NCI-H526 (cell line): ENCODE data around the gene PGC.

Experiments
- DNase-seq, 2 experiments: peaks; one replicate each; lab custom pipeline; 2025; lab: John Stamatoyannopoulos, UW

Gene PGC

GRCh38 chr6:41746107-41746506, 1.1 kb downstream of the PGC start:
- DNase-seq = no peak

GRCh38 chr6:41744236-41744787, 2.9 kb downstream of the PGC start:
- DNase-seq = no peak

GRCh38 chr6:41743406-41744235, 3.6 kb downstream of the PGC start:
- DNase-seq = no peak

GRCh38 chr6:41741625-41742490, 5.3 kb downstream of the PGC start:
- DNase-seq = peak in 1 of 2 experiments; percentile 37

- no peak for DNase-seq
Observed at GRCh38 chr6:41740366-41741162, 6.6 kb downstream of the PGC start.

- DNase-seq = no peak
Observed at GRCh38 chr6:41739041-41739440, 8.2 kb downstream of the PGC start.

GRCh38 chr6:41737591-41738130, 9.5 kb downstream of the PGC start:
- DNase-seq = no peak

- no peak for DNase-seq
Observed at GRCh38 chr6:41736800-41737555, 10.2 kb downstream of the PGC start.

- DNase-seq = no peak
Observed at GRCh38 chr6:41736186-41736733, 10.9 kb downstream of the PGC start.

- peak; percentile 76 to 94 for DNase-seq
Observed at GRCh38 chr6:41735427-41736185, 11.6 kb downstream of the PGC start, which contains the start of gene TFEB. Gene TFEB, minus strand, starts transcription at chr6:41735608. Its CDS starts 44,395 bp downstream, at chr6:41691213.

- peak; percentile 9 to 64 for DNase-seq
Observed at GRCh38 chr6:41734666-41735426, 12.4 kb downstream of the PGC start.

- peak; percentile 34 to 87 for DNase-seq
Observed at GRCh38 chr6:41733707-41734665, 13.2 kb downstream of the PGC start.

GRCh38 chr6:41733360-41733706, 13.9 kb downstream of the PGC start:
- no peak for DNase-seq

GRCh38 chr6:41732591-41733359, 14.4 kb downstream of the PGC start:
- no peak for DNase-seq

GRCh38 chr6:41732149-41732548, 15.0 kb downstream of the PGC start:
- no peak for DNase-seq

GRCh38 chr6:41731561-41732086, 15.6 kb downstream of the PGC start:
- DNase-seq = no peak
